ENCODE results near the gene FAM20C.

FAM20C gene

DNA sequence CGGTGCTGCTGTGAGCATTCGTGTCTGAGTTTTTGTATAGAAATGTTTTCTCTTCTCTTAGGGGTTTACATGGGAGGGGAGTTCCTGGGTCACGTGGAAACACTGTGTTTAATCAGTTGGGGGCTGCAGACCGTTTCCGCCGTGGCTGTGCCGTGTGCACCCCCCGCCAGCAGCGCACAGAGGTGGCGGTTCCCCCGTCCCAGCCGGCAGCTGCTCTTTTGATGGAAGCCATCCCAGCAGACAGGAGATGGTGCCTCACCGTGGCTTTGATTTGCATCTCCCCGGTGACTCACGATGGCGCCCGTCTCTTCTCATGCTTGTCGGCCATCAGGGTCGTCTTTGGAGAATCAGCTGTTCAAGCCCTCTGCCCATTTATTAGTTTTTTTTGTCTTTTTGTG lies 62.7 kb downstream of the FAM20C start:
- DNase-seq (ENCODE audit: low read depth, low spot score) = no peak
- in situ Hi-C loops (cut with HindIII; ENCODE audit: low sequenced_read_pairs) = no loop called here
- no peak overlapping the region for H3K4me3 ChIP-seq (ENCODE audit: low read depth, low read length)
- TF ChIP-seq, protein P1, sequence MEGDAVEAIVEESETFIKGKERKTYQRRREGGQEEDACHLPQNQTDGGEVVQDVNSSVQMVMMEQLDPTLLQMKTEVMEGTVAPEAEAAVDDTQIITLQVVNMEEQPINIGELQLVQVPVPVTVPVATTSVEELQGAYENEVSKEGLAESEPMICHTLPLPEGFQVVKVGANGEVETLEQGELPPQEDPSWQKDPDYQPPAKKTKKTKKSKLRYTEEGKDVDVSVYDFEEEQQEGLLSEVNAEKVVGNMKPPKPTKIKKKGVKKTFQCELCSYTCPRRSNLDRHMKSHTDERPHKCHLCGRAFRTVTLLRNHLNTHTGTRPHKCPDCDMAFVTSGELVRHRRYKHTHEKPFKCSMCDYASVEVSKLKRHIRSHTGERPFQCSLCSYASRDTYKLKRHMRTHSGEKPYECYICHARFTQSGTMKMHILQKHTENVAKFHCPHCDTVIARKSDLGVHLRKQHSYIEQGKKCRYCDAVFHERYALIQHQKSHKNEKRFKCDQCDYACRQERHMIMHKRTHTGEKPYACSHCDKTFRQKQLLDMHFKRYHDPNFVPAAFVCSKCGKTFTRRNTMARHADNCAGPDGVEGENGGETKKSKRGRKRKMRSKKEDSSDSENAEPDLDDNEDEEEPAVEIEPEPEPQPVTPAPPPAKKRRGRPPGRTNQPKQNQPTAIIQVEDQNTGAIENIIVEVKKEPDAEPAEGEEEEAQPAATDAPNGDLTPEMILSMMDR (IDR thresholded peaks at IDR 0.05; ENCODE audit: low read depth, low read length) = no peak

DNA sequence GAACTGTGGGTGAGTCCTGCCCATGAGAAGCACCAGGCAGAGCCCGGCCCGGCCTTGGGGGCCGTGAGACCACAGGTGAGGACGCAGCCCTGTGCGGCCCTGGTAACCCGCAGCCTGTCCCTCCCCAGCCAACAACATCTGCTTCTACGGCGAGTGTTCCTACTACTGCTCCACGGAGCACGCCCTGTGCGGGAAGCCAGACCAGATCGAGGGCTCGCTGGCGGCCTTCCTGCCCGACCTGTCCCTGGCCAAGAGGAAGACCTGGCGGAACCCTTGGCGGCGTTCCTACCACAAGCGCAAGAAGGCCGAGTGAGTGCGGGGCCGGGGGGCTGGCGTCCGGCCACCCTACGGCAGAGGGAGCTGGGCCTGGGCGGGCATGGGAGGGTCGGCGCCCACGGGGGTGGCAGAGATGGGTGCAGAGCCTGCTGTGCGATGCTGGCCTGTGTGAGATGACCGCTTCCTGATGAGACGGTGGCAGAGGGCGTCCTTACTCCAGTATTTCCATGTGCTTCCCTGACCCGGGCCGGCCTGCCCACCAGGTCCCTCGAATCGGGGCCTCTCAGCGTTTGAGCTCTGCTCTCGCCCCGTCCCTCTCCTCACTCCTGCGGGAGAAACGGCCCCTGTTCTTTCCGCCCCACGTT lies 63.5 kb downstream of the FAM20C start:
- TF ChIP-seq, protein P1 (IDR thresholded peaks at IDR 0.05; ENCODE audit: low read depth, low read length) = no peak
- no peak for DNase-seq (ENCODE audit: low read depth, low spot score)
- no peak overlapping the region for H3K4me3 ChIP-seq (ENCODE audit: low read depth, low read length)
- in situ Hi-C loops (cut with HindIII; ENCODE audit: low sequenced_read_pairs) = no loop called here

DNA sequence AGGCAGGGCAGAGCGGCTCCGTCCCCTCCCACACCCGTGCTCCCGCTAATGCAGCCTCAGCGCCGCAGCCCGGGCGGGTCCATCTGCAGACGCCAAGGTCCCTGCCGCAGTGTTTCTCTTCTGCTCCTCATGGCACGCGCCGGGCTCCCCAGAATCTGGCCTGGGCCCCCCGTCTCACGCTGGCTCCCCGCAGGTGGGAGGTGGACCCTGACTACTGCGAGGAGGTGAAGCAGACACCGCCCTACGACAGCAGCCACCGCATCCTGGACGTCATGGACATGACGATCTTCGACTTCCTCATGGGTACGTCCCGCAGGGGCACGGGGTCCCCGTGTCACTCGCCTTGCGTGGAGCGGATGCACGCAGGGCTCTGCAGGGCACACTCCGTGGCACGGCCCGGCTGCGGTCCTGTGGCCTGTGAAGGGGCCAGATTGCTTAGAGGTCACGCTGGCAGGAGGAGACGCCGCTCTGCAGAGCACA lies 64.1 kb downstream of the FAM20C start:
- in situ Hi-C loops (cut with HindIII; ENCODE audit: low sequenced_read_pairs) = no loop called here
- no peak for DNase-seq (ENCODE audit: low read depth, low spot score)

DNA sequence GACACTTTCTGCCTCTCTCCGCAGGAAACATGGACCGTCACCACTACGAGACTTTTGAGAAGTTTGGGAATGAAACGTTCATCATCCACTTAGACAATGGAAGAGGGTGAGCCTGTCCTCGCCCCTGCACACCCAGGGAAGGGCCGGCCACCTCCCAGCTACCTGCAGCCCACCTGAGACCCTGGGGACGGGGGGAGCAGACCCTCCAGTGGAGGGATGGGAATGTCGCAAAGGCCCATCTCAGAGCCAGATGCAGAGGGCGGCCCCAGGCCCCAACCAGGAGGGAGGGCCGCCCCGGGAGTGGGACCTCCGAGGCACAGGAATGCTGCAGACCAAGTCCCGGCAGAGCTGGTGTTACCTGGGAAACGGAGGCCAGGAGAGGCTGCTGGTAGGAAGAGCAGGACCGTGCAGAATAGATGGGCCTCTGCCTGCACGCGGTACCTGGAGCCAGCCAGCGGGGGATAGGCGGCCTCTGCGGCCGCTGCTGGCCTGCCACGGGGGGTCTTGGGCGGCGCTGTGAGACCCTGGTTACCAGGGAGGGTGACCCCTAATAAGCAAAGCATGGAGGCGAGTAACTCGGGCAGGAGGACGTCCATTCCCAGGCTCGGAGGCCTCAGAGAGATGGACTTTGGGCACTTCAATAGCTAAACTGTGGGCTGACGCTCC lies 64.7 kb downstream of the FAM20C start:
- DNase-seq (ENCODE audit: low read depth, low spot score) = no peak
- in situ Hi-C loops (cut with HindIII; ENCODE audit: low sequenced_read_pairs) = no loop called here
- TF ChIP-seq, protein P1 (IDR thresholded peaks at IDR 0.05; ENCODE audit: low read depth, low read length) = no peak

More for the DNA sequence above, 64.1 kb downstream of the FAM20C start:
- TF ChIP-seq, protein P1 (IDR thresholded peaks at IDR 0.05; ENCODE audit: low read depth, low read length) = no peak
- no peak overlapping the region for H3K4me3 ChIP-seq (ENCODE audit: low read depth, low read length)

DNA sequence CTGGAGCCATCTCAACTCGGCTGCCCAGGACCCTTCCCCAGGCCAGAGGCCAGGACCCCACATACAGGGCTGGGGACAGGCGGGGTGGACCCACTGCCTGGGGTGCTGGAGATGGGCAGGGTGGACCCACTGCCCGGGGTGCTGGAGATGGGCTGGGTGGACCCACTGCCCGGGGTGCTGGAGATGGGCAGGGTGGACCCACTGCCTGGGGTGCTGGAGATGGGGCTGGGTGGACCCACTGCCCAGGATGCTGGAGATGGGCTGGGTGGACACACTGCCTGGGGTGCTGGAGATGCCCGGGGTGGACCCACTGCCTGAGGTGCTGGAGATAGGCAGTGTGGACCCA lies 65.2 kb downstream of the FAM20C start:
- TF ChIP-seq, protein P1 (IDR thresholded peaks at IDR 0.05; ENCODE audit: low read depth, low read length) = no peak
- no peak for DNase-seq (ENCODE audit: low read depth, low spot score)
- in situ Hi-C loops (cut with HindIII; ENCODE audit: low sequenced_read_pairs) = no loop called here
- H3K4me3 ChIP-seq (ENCODE audit: low read depth, low read length) = no peak overlapping the region

More for the DNA sequence above, 64.7 kb downstream of the FAM20C start:
- H3K4me3 ChIP-seq (ENCODE audit: low read depth, low read length) = no peak overlapping the region

DNA sequence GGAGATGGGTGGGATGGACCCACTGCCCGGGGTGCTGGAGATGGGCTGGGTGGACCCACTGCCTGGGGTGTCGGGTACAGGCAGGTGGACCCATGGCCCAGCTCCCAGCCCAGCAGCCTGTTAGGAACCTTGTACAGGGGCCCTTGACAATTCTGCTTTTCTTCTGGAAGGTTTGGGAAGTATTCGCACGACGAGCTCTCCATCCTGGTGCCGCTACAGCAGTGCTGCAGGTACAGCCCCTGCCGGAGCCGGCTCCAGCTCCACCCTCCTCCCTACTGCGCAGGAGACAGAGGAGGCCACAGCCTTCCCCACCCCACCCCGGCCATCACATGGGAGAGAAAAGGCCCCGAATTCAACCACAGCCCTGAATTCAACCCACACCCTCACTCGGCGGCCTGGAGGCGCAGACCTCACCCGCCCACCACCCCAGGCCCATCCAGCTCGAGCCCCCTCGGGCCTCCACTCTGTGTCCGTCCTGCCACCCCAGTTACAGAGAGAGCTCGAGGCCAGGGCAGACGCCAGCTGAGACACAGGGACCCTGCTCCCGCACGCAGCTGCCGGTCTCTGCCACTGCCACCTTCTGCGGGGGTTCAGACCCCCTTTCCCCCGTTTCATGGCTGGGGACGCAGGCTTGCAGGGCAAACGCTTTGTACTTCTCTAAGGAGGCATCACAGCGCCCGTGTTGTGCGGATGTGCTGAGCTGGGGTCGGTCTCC lies 66.3 kb downstream of the FAM20C start:
- no peak for DNase-seq (ENCODE audit: low read depth, low spot score)
- TF ChIP-seq, protein P1 (IDR thresholded peaks at IDR 0.05; ENCODE audit: low read depth, low read length) = no peak
- H3K4me3 ChIP-seq (ENCODE audit: low read depth, low read length) = no peak overlapping the region
- in situ Hi-C loops (cut with HindIII; ENCODE audit: low sequenced_read_pairs) = no loop called here
